Skeletal muscle cell (primary cell): ENCODE results near the gene SYPL2.
A peak's percentile ranks its signal among the peaks of the same experiment; 100 is the strongest.
"Not testable (repeated sequence)": the region's sequence is repeated elsewhere in the genome, so short reads cannot be mapped to it uniquely, and the experiment has no call there.

Source experiments
- DNase-seq: peaks from one replicate; pipeline ENCODE4 v3.0.0-alpha.2; 2010; ENCODE audit warnings: low read depth
- H3K4me3 ChIP-seq: 2 replicates; pipeline ENCODE4 v1.5.1; 2011; ENCODE audit warnings: low read depth, mild to moderate bottlenecking, control low read depth, low read length, moderate library complexity

Gene SYPL2

DNA sequence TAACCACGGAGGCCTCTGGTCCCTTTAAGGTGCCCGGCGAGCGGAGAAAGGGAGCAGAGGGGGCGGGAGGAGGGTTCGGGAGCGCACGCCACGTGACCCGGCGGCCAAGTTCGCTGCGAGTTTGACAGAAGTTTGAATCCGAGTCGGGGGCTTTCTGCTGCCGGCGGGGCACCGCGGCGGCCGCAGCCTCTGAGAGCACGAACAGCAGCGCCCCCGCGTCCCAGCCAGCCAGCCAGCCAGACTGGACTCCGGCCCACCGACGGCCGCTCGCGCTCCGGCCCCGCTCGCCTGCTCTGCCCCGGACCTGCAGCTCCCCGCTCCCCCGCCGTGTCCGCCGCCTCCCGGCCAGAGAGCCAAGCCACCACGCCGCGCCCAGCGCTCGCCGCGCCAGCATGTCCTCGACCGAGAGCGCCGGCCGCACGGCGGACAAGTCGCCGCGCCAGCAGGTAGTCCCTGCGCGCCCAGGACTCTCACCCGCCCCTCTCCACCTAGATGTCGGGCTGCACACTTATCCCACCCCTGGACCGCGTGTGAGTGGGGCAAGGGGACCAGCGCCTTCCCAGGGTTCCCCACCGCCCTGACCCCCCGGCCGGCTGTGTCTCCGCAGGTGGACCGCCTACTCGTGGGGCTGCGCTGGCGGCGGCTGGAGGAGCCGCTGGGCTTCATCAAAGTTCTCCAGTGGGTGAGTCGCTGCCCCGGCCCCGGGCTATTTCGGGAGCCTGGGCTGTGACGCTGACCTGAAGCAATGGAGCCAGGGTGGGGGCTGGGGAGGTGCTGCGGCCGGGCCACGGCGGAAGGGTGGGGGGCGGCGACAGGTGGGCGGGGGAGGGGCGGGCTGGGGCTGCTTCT lies at the start of gene SYPL2:
Gene SYPL2, plus strand, starts transcription at position 95 of the 849 bp plus-strand sequence. Its CDS starts 298 bp downstream, at position 393.
- no peak for DNase-seq
- peak within 1 kb of the TSS; percentile 50 for H3K4me3 ChIP-seq

DNA sequence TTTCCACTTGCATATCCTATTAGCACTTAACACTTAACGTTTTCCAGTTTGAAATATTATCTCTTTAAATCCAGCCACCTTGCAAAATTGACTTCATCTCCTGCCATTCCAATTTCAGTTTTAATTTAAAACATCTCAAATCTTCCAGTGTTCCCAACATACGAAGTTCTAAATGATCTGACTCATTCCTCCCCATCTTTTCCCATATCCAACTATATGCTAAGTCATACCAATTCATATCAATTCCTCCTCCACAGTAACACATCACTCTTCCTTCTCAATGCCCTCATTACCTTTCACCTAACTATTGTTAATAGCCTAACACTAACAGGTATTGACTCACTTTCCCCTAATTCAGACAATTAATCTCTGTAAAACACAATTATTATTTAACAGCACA lies 42.8 kb upstream of the SYPL2 start:
- DNase-seq, result no peak
- no peak overlapping the region for H3K4me3 ChIP-seq

DNA sequence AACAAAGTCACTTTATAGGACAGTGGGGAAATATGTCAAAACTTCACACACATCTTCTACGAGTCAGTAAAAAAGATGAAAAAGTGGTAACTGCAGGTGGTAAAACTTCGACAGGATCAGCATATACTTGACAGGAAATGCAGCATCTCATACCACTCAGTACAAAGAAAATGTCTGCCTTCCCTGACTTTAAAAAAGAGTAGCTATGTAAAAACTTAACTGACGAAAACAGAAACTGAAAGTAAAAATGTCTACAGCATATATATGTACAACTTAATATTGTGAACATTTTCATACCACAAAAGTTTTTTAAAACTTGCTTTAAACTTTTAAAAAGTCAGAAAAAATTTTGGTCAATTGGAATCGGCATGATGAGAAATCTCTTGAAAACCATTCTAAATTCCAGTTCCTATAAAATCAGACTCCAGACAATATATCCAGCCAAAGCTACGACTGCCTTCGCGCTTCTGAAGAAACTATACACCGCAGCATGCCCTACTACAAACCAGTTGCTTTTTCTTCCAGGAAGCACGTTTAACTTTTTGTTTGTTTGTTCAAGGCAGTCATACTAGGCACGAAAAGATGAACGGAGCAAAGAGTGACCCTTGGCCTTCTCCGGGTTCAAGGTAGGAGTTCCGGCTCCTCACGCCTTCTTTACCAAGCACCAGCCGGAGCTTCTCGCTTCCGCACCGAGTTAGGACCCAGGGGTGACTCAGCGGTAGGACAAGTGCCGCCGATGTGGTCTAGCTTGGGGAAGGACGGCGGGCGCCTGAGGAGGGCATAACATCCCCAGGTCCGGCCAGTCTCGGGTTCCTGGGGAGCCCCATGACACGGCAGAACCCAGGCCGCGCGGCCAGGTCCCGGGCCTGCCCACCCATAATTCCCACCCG lies 40.7 kb upstream of the SYPL2 start:
- peak overlapping the region; percentile 95 for H3K4me3 ChIP-seq
- DNase-seq, result no peak

DNA sequence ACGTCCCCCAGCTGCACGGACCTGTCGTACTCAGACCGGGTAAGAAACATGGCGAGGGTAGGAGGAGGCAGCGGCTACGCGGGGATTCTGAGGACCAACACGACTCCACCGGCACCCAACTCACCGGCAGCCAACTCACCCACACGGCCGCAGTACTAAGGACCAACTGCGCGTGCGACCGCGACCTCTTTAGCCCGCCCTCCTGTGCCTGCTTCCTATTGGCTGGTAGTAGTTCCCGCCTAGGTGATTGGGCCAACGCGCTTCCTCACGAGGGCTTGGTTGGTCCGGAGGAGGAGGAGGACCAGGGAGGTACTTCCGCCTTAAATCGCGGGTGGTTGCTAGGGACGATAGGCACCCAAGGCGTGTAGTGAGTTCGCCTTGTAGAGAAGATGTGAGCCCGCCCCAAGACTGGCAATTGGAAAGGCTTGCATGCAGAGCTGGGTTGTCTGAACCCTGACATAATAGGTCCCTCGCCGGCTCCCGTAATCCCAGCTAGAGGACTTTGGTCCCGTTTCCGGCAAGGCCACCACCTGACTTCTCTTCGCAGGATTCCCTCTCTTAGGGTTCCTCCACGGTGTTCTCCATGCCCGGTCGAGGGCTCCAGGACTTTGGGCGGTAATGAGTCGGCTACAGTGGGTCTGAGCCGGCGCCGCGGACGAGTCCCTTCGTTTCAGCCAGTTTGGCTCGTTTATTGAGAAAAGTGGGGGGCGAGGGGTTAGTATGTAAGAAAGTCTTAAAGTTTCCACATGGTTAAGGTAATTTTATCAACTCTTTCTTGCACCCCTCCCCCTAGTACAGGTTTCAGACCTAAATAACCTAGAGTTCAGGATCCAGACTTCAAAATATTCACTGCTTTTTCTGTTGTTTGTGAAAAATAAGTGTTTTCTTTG lies 39.8 kb upstream of the SYPL2 start, which contains the start of gene PSMA5:
Gene PSMA5, minus strand, starts transcription at position 168 of the 890 bp plus-strand sequence. Its CDS starts 118 bp downstream, at position 50.
- H3K4me3 ChIP-seq, result peak within 1 kb of the TSS; percentile 95
- peak; percentile 98 for DNase-seq

DNA sequence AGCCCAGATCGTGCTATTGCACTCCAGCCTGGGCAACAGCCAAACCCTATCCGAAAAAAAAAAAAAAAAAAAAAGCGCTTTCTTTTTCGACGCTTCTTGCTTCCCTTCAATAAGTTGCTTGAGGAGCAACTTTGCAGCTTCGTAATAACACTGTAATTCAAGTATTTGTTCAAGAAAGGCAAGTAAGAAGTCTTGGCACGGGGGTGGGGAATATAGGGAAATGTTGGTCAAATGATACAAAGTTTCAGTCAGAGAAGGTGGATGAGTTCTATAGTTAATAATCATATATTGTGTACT lies 39.2 kb upstream of the SYPL2 start:
- DNase-seq, result no peak

DNA sequence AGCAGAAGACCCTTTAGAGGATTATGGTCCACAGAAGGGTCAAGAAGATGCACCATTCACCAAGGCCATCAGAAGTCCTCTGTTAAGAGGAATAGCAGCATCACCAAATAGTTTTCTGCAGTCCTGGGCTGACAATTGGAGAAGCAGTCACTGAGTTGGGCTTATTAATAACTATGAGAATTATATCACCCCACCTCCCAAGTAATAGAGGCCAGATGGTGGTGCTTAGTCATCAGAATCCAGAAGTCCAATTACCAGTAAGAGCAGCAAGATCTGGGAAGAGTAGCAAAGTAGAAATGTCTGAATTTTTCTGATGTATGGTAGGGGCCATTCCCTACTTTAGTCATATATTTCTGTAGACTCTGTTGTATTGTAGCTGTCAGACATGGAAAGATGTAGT lies 34.0 kb upstream of the SYPL2 start:
- no peak overlapping the region for H3K4me3 ChIP-seq
- no peak for DNase-seq

More for the DNA sequence above, 39.2 kb upstream of the SYPL2 start:
- H3K4me3 ChIP-seq, result peak overlapping the region; percentile 95

DNA sequence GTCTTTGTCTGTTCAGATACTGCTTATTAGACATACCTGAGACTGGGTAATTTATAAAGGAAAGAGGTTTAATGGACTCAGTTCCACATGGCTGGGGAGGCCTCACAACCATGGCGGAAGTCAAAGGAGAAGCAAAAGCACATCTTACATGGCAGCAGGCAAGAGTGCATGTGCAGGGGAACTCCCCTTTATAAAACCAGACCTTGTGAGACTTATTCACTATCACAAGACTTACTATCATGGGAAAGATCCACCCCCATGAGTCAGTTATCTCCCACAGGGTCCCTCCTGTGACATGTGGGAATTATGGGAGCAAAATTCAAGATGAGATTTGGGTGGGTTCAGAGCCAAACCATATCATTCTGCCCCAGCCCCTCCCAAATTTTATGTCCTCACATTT lies 33.0 kb upstream of the SYPL2 start:
- no peak for DNase-seq
- no peak overlapping the region for H3K4me3 ChIP-seq

DNA sequence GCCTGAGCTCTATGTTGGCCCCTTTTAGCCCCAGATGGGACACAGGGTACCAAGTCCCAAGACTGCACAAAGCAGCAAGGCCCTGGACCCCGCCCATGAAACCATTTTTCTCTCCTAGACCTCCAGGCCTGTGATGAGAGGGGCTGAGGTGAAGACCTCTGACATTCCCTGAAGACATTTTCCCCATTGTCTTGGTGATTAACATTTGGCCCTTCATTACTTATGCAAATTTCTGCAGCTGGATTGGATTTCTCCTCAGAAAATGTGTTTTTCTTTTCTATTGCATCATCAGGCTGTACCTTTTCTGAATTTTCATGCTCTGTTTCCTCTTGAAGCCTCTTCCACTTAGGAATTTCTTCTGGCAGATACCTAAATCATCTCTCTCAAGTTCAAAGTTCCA lies 31.9 kb upstream of the SYPL2 start:
- no peak for DNase-seq
- H3K4me3 ChIP-seq, result no peak overlapping the region

DNA sequence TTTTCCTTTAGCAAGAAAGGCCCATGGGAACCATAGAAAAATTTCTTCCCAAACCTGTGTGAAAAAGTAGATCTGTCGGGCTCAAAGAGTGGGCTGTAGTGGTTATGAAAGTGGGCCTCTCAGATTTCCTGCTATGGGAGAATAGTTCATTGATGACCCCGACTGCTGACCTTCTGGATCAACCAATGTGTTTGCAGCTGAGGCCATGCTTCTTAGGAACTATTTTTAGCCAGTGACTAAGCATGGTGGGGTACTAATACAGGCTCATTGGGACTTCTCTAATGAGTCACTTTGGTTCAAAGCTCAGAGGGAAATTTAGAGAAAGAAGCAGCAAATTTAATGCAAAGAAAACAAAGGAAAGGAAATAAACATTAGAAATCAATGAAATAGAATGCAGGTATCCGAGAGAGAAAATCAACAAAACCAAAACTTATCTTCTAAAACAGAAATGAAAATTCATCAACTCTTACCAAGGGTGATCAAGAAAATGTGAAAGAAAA lies 27.5 kb upstream of the SYPL2 start:
- no peak overlapping the region for H3K4me3 ChIP-seq
- DNase-seq, result peak; percentile 97

DNA sequence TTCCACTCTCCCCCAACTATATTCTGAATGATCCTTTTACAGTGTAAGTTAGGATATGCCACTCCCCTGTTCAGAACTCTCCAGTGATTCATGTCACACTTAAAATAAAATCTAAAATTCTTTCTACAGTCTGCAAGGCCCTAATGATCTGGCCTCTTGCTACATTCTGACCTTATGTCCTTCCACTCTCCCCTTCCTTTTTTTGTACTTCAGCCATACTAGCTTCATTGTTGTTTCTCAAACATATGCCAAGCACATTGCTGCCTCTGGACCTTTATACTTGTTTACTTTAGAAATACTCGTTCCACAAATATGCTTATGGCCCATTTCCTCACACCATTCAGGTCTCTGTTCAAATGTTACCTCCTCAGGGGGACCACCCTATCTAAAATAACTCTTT lies 25.3 kb upstream of the SYPL2 start:
- H3K4me3 ChIP-seq, result no peak overlapping the region
- DNase-seq, result peak; percentile 87

DNA sequence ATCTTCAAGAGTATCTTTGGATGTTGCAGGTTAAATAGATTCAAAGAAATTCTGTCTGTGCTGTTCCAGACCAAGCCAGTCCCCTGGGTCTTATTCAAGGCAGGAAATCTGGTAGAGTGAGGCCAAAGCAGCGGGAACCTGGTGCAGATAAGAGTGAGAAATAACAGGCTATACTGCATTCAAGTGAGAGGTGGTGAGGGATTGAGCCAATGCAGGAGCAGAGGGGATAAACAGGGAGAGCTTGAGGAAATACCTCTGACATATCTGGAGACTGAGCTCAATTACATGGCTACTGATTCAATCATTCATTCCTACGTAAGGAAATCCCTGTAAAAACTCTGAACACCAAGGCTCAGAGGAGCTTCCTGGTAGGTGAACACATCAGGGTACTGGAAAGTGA lies 22.9 kb upstream of the SYPL2 start:
- H3K4me3 ChIP-seq, result no peak overlapping the region
- DNase-seq, result no peak

DNA sequence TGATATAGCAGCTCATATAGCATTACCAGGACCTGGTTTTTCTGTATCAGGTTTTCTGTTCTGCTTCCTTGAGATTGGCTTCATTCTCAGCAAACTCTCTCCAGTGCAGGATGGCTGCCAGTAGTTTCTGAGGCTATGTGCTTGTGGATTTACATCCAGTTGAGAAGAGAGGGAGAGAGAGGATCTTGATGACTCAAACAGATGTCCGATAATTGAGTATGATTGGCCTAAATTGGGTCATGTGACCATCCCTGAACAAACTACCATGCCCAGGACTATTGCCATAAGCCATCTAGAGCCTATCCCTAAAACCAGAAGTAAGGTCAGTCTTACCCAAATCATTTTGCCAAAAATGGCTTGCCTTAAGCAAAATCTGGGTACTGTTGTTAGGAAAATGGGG lies 22.0 kb upstream of the SYPL2 start:
- DNase-seq, result no peak
- H3K4me3 ChIP-seq, result no peak overlapping the region

DNA sequence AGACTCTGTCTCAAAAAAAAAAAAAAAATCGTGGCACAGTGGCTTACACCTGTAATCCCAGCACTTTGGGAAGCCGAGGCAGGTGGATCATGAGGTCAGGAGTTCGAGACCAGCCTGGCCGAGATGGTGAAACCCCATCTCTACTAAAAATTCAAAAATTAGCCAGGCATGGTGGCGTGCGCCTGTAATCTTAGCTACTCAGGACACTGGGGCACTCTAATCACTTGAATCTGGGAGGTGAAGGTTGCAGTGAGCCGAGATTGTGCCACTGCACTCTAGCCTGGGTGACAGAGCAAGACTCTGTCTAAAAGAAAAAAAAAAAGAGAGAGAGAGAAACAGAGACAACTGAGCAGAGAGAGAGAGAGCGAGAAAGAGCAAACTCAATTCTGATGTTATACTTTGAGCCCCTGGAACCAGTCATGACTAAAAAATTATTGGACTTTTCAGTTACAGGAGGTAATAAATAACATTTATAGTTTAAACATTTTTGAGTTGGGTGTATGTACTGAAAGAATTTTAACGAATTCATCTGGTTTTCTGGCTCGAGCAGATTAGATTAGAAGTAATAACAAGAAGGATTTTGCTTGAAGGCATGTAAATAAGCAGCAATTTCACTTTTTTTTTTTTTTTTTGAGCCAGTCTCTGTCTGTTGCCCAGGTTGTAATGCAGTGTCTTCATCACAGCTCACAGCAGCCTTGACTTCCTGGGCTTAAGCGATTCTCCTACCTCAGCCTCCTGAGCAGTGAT lies 20.2 kb upstream of the SYPL2 start:
- not testable (repeated sequence) for H3K4me3 ChIP-seq, DNase-seq

DNA sequence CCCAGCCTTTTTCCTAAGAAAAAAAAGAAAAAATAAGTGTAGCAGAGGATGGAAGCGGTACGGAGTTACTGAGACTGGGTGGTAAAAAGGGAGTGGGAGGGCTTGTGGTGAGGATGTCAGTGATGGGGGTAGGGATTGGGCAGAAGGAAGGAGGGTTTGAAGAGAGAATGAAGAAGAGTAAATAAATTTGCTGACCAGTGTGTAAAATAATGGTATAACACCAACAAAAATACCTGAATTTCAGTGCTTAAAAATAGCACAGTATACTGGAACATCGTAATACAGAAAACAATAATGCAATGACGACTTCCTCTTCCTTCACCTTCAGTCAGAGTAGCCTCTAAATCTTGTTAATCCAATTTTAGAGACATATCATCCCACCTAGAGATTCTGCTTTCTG lies 18.8 kb upstream of the SYPL2 start:
- no peak overlapping the region for H3K4me3 ChIP-seq
- no peak for DNase-seq

DNA sequence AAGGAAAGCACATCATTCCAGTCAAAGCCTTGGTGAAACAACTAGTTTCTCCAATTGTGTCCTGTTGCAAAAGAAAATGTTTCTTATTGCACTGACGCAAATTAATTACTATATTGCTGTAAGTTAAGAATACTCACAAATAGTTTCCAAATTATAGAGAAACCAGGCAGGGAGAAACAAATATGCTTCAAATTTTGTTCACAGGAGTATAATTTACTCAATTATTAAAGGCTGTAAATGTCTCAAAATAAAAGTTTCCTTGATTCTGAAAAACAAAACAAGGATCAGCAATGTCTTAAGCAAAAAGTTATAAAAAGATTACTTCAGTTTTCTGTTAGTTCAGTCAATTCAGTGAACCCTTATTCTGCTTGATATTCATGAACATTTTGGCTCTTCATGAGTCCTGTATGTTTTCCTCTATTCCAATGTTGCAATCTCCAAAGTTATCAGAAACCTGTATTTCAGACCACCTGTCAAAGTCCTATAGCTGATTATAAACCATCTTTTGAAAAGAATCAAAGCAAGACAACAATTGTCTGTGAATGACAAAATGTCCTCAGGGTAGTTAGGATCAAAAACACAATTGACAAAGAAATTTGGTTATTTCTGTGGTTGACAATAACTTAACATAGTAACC lies 11.7 kb upstream of the SYPL2 start:
- no peak overlapping the region for H3K4me3 ChIP-seq
- DNase-seq, result no peak

DNA sequence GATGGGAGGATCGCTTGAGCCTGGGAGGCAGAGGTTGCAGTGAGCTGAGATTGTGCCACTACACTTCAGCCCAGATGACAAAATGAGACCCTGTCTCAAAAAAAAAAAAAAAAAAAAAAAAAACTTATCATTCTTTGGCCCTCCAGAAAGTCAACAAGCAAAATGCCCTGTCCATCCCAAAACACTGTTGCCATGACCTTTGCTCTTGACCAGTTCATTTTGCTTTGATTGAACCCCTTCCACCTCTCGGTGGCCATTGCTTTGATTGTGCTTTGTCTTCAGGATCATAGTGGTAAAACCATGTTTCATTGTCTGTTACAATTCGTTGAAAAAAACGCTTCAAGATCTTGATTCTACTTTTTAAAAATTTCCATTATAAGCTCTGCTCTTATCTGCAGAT lies 8.5 kb upstream of the SYPL2 start:
- no peak for DNase-seq
- H3K4me3 ChIP-seq, result no peak overlapping the region

DNA sequence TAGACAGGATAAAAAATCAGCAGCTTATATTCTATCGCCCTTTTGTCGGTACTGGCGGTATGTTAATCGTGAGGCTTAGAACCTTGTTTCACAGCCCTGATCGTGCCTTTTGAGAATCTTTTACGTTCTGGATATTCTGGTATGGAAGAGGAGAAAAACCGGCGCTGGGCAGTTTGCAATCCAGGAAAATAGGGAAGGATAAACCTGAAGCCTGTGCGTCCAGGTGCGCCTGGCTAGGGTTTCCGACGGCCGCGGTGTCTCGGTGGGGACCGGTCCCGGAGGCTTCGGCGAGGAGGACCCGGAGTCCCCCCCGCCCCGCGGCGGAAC lies 258 bp upstream of the SYPL2 start:
- DNase-seq, result no peak
- peak overlapping the region; percentile 50 for H3K4me3 ChIP-seq

DNA sequence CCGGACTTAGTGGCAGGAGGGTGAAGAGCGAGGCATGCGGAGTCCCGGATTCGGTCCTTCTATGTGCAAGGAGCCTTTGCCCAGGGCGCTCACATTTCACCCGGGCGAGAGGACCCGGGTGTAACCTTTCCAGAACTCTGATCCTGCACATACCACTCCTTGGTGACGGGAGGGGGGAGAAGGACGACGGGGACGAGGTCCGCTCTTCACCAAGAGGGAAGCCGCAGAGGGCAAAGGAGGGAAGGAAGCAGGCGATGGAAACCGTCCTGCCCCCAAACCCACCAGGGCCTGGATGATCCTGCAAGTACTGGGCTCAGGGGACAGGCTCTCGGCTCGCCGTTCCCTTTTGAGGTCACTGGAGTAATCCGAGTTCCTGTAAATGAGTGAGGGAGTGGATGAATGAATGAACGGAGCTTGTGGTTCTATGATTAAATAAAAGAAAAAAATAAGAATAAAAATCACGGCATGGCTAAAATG lies 993 bp downstream of the SYPL2 start:
- H3K4me3 ChIP-seq, result no peak overlapping the region
- no peak for DNase-seq
